Measurements from ENCODE around the gene ATP11C. TPM values are rescaled to one million over a fixed set of nuclear protein-coding genes. Genes with fewer than 3 reads are reported as not detected.

The ATP11C gene
- total and polyA plus RNA-seq, 12 donors: 1.8 to 8.5 (median 2.9) TPM

GRCh38 chrX:139972113-139972512, 39.3 kb upstream of the ATP11C start:
- intact Hi-C loops (cut with DNase I): no loop called here
- no peak for TF ChIP-seq CTCF (IDR thresholded peaks at IDR 0.05)
- DNase-seq (no peak), ATAC-seq (no peak)
- Histone ChIP-seq H3K36me3 (no peaks in the 10 kb centered on the region), H3K4me1 (no peaks in the 10 kb centered on the region), H3K27ac (no peak overlapping the region), H3K9me3 (peaks cover 0 to 8% (median 0%) of the 10 kb centered on the region in 11 donors), H3K27me3 (peaks cover 0 to 27% (median 0%) of the 10 kb centered on the region in 7 donors), H3K4me3 (no peak overlapping the region)
- WGBS, 2 donors: 46 to 48% methylated on average over 5 of the region's 5 CpGs

- no peaks in the 10 kb centered on the region for H3K4me1 ChIP-seq
- peaks cover 0 to 21% (median 0%) of the 10 kb centered on the region in 7 donors for H3K27me3 ChIP-seq
Measured at GRCh38 chrX:139971394-139971749, 38.5 kb upstream of the ATP11C start.

GRCh38 chrX:139969286-139969685, 36.4 kb upstream of the ATP11C start:
- TF ChIP-seq CTCF (IDR thresholded peaks at IDR 0.05): no peak
- H3K4me1 ChIP-seq: no peaks in the 10 kb centered on the region
- no peaks in the 10 kb centered on the region for H3K36me3 ChIP-seq
- intact Hi-C loops (cut with DNase I): no loop called here
- ATAC-seq (no peak), DNase-seq (no peak)
- WGBS, 2 donors: 80 to 84% methylated on average over 2 of the region's 2 CpGs
- H3K27me3 ChIP-seq: peaks cover 0 to 21% (median 0%) of the 10 kb centered on the region in 7 donors
- no peak overlapping the region for H3K4me3 ChIP-seq
- no peaks in the 10 kb centered on the region for H3K9me3 ChIP-seq
- no peak overlapping the region for H3K27ac ChIP-seq

More at GRCh38 chrX:139971394-139971749, 38.5 kb upstream of the ATP11C start:
- 29 to 39% methylated on average over 10 of the region's 10 CpGs for WGBS, 2 donors
- intact Hi-C loops (cut with DNase I): no loop called here
- peaks cover 0 to 1% (median 0%) of the 10 kb centered on the region in 11 donors for H3K9me3 ChIP-seq
- no peak for DNase-seq
- H3K36me3 ChIP-seq: no peaks in the 10 kb centered on the region
- TF ChIP-seq CTCF (IDR thresholded peaks at IDR 0.05): no peak
- no peak overlapping the region for H3K27ac ChIP-seq
- H3K4me3 ChIP-seq: no peak overlapping the region
- no peak for ATAC-seq

GRCh38 chrX:139967750-139968149, 34.9 kb upstream of the ATP11C start:
- ATAC-seq: no peak
- TF ChIP-seq CTCF (IDR thresholded peaks at IDR 0.05): no peak
- WGBS, 2 donors: 82 to 85% methylated on average over 3 of the region's 3 CpGs

More at GRCh38 chrX:139967750-139968149, 34.9 kb upstream of the ATP11C start:
- Histone ChIP-seq H3K36me3 (no peaks in the 10 kb centered on the region), H3K4me3 (no peak overlapping the region), H3K27me3 (peaks cover 0 to 21% (median 0%) of the 10 kb centered on the region in 7 donors), H3K4me1 (no peaks in the 10 kb centered on the region), H3K9me3 (no peaks in the 10 kb centered on the region), H3K27ac (no peak overlapping the region)
- no peak for DNase-seq
- intact Hi-C loops (cut with DNase I): no loop called here

Measured in heart right ventricle (tissue), 16 donors.